ENCODE data around the gene CRYBA1. TPM values are rescaled to one million over a fixed set of nuclear protein-coding genes. Genes with fewer than 3 reads are reported as not detected.
A peak's percentile ranks its signal among the peaks of the same experiment; 100 is the strongest.
"Not testable (repeated sequence)": the region's sequence is repeated elsewhere in the genome, so short reads cannot be mapped to it uniquely, and the experiment has no call there.

CRYBA1 gene
- total and polyA plus RNA-seq, 3 experiments from 2014 or later = not detected

- Mint-ChIP-seq H3K4me3 (no peak overlapping the region), H3K9me3 (no peaks in the 10 kb centered on the region), H3K27me3 (no peaks in the 10 kb centered on the region), H3K36me3 (peaks cover 0 to 82% (median 16%) of the 10 kb centered on the region in 3 donors), H3K4me1 (peaks cover 24 to 68% (median 57%) of the 10 kb centered on the region in 3 donors), H3K27ac (peak overlapping the region in 5 of 8 donors; percentile 15 to 74 (median 19))
- Histone ChIP-seq H3K27me3 (ENCODE audit: insufficient read depth, low read length, poor library complexity, severe bottlenecking) (no peaks in the 10 kb centered on the region), H3K4me3 (ENCODE audit: low read length) (no peak overlapping the region), H3K9me3 (ENCODE audit: low read length) (no peaks in the 10 kb centered on the region), H3K36me3 (ENCODE audit: insufficient read depth, low read length) (peaks cover 36% of the 10 kb centered on the region), H3K4me1 (ENCODE audit: insufficient read depth, low read length) (peaks cover 5% of the 10 kb centered on the region), H3K27ac (ENCODE audit: low read depth, low read length) (no peak overlapping the region)
- DNase-seq = no peak
- ChIA-PET POLR2A (no interaction called here), CTCF (no interaction called here)
Measured at GRCh38 chr17:29263916-29264315, 17.3 kb downstream of the CRYBA1 start.

- peaks cover 33% of the 10 kb centered on the region for H3K4me1 ChIP-seq (ENCODE audit: insufficient read depth, low read length)
- H3K27ac Mint-ChIP-seq = peak overlapping the region in 1 of 8 donors; percentile 54
- H3K27ac ChIP-seq (ENCODE audit: low read depth, low read length); H3K9me3 ChIP-seq (ENCODE audit: low read length); H3K9me3 Mint-ChIP-seq; H3K4me3 ChIP-seq (ENCODE audit: low read length); H3K36me3 ChIP-seq (ENCODE audit: insufficient read depth, low read length); H3K4me3 Mint-ChIP-seq; H3K27me3 ChIP-seq (ENCODE audit: insufficient read depth, low read length, poor library complexity, severe bottlenecking); H3K27me3 Mint-ChIP-seq; DNase-seq: not testable (repeated sequence)
- peaks cover 10 to 70% (median 12%) of the 10 kb centered on the region in 3 donors for H3K36me3 Mint-ChIP-seq
- CTCF ChIA-PET = interaction anchor here (0.9 kb wide), 1 partner anchor 98 kb away, joined by 3 read pairs; no protein-coding TSS in a partner anchor
- POLR2A ChIA-PET = interaction anchor here (0.7 kb wide), 1 partner anchor 603 kb away, joined by 4 read pairs; no protein-coding TSS in a partner anchor
- peaks cover 40 to 73% (median 58%) of the 10 kb centered on the region in 3 donors for H3K4me1 Mint-ChIP-seq
Measured at GRCh38 chr17:29271980-29272379, 25.3 kb downstream of the CRYBA1 start.

- ChIA-PET POLR2A (no interaction called here), CTCF (interaction anchor here (0.7 to 0.9 kb wide), 2 partner anchors 17 to 18 kb away, joined by 3 to 5 read pairs; no protein-coding TSS in a partner anchor)
- Histone ChIP-seq H3K4me3 (ENCODE audit: low read length) (no peak overlapping the region), H3K27ac (ENCODE audit: low read depth, low read length) (no peak overlapping the region), H3K4me1 (ENCODE audit: insufficient read depth, low read length) (peaks cover 44% of the 10 kb centered on the region), H3K27me3 (ENCODE audit: insufficient read depth, low read length, poor library complexity, severe bottlenecking) (no peaks in the 10 kb centered on the region), H3K9me3 (ENCODE audit: low read length) (peaks cover 6% of the 10 kb centered on the region), H3K36me3 (ENCODE audit: insufficient read depth, low read length) (peaks cover 20% of the 10 kb centered on the region)
- H3K27ac Mint-ChIP-seq = peak overlapping the region in 7 of 8 donors; percentile 31 to 90 (median 66)
- peaks cover 52 to 85% (median 73%) of the 10 kb centered on the region in 3 donors for H3K4me1 Mint-ChIP-seq
- no peaks in the 10 kb centered on the region for H3K27me3 Mint-ChIP-seq
- peak overlapping the region in 2 of 7 donors; percentile 20 to 52 for H3K4me3 Mint-ChIP-seq
- peaks cover 16 to 73% (median 30%) of the 10 kb centered on the region in 3 donors for H3K36me3 Mint-ChIP-seq
- no peak for DNase-seq
- H3K9me3 Mint-ChIP-seq = peaks cover 0 to 11% (median 6%) of the 10 kb centered on the region in 5 donors
Measured at GRCh38 chr17:29273924-29274323, 27.3 kb downstream of the CRYBA1 start.

GRCh38 chr17:29278692-29279091, 32.0 kb downstream of the CRYBA1 start:
- Mint-ChIP-seq H3K9me3 (peaks cover 6 to 19% (median 18%) of the 10 kb centered on the region in 5 donors), H3K27me3 (peaks cover 0 to 2% of the 10 kb centered on the region in 2 donors), H3K4me1 (peaks cover 57 to 83% (median 74%) of the 10 kb centered on the region in 3 donors), H3K36me3 (peaks cover 24 to 86% (median 51%) of the 10 kb centered on the region in 3 donors), H3K27ac (peak overlapping the region in 1 of 8 donors; percentile 12), H3K4me3 (no peak overlapping the region)
- Histone ChIP-seq H3K4me3 (ENCODE audit: low read length) (no peak overlapping the region), H3K27ac (ENCODE audit: low read depth, low read length) (no peak overlapping the region), H3K36me3 (ENCODE audit: insufficient read depth, low read length) (peaks cover 39% of the 10 kb centered on the region), H3K4me1 (ENCODE audit: insufficient read depth, low read length) (peaks cover 56% of the 10 kb centered on the region), H3K9me3 (ENCODE audit: low read length) (peaks cover 14% of the 10 kb centered on the region), H3K27me3 (ENCODE audit: insufficient read depth, low read length, poor library complexity, severe bottlenecking) (no peaks in the 10 kb centered on the region)
- CTCF ChIA-PET = interaction anchor here (2.8 kb wide), 1 partner anchor 12 kb away, joined by 9 read pairs; no protein-coding TSS in a partner anchor
- DNase-seq = no peak
- POLR2A ChIA-PET = no interaction called here

- H3K36me3 ChIP-seq (ENCODE audit: insufficient read depth, low read length) = peaks cover 40% of the 10 kb centered on the region
- CTCF ChIA-PET = no interaction called here
- H3K4me3 ChIP-seq (ENCODE audit: low read length) = no peak overlapping the region
- no peak overlapping the region for H3K27ac ChIP-seq (ENCODE audit: low read depth, low read length)
- Mint-ChIP-seq H3K4me3 (peak overlapping the region in 3 of 7 donors; percentile 1 to 38 (median 36)), H3K27ac (peak overlapping the region in 2 of 8 donors; percentile 47 to 50), H3K36me3 (peaks cover 25 to 83% (median 48%) of the 10 kb centered on the region in 3 donors), H3K27me3 (peaks cover 0 to 2% of the 10 kb centered on the region in 2 donors), H3K4me1 (peaks cover 53 to 80% (median 71%) of the 10 kb centered on the region in 3 donors), H3K9me3 (peaks cover 6 to 19% (median 18%) of the 10 kb centered on the region in 5 donors)
- DNase-seq = no peak
- peaks cover 54% of the 10 kb centered on the region for H3K4me1 ChIP-seq (ENCODE audit: insufficient read depth, low read length)
- H3K27me3 ChIP-seq (ENCODE audit: insufficient read depth, low read length, poor library complexity, severe bottlenecking) = no peaks in the 10 kb centered on the region
- POLR2A ChIA-PET = no interaction called here
- H3K9me3 ChIP-seq (ENCODE audit: low read length) = peaks cover 14% of the 10 kb centered on the region
Measured at GRCh38 chr17:29279397-29280070, 32.9 kb downstream of the CRYBA1 start.

GRCh38 chr17:29283496-29283895, 36.8 kb downstream of the CRYBA1 start:
- Mint-ChIP-seq H3K36me3 (peaks cover 25 to 88% (median 34%) of the 10 kb centered on the region in 3 donors), H3K4me1 (peaks cover 58 to 82% (median 71%) of the 10 kb centered on the region in 3 donors), H3K27ac (peak overlapping the region; percentile 2 to 87 (median 36)), H3K4me3 (peak overlapping the region; percentile 16 to 81 (median 54)), H3K9me3 (peaks cover 6 to 18% (median 14%) of the 10 kb centered on the region in 5 donors), H3K27me3 (peaks cover 0 to 2% of the 10 kb centered on the region in 2 donors)
- no peak for DNase-seq
- peaks cover 12% of the 10 kb centered on the region for H3K9me3 ChIP-seq (ENCODE audit: low read length)
- POLR2A ChIA-PET = no interaction called here
- H3K4me1 ChIP-seq (ENCODE audit: insufficient read depth, low read length) = peaks cover 50% of the 10 kb centered on the region
- peaks cover 59% of the 10 kb centered on the region for H3K36me3 ChIP-seq (ENCODE audit: insufficient read depth, low read length)
- H3K27ac ChIP-seq (ENCODE audit: low read depth, low read length) = no peak overlapping the region
- H3K27me3 ChIP-seq (ENCODE audit: insufficient read depth, low read length, poor library complexity, severe bottlenecking) = no peaks in the 10 kb centered on the region
- no peak overlapping the region for H3K4me3 ChIP-seq (ENCODE audit: low read length)
- CTCF ChIA-PET = interaction anchor here (1.0 to 1.1 kb wide), 2 partner anchors 9 to 27 kb away, joined by 3 read pairs; no protein-coding TSS in a partner anchor

GRCh38 chr17:29283961-29284360, 37.3 kb downstream of the CRYBA1 start:
- Histone ChIP-seq H3K9me3 (ENCODE audit: low read length) (peaks cover 7% of the 10 kb centered on the region), H3K36me3 (ENCODE audit: insufficient read depth, low read length) (peaks cover 54% of the 10 kb centered on the region), H3K4me3 (ENCODE audit: low read length) (no peak overlapping the region), H3K4me1 (ENCODE audit: insufficient read depth, low read length) (peaks cover 55% of the 10 kb centered on the region), H3K27me3 (ENCODE audit: insufficient read depth, low read length, poor library complexity, severe bottlenecking) (no peaks in the 10 kb centered on the region), H3K27ac (ENCODE audit: low read depth, low read length) (no peak overlapping the region)
- Mint-ChIP-seq H3K4me1 (peaks cover 60 to 82% (median 71%) of the 10 kb centered on the region in 3 donors), H3K9me3 (peaks cover 6 to 13% (median 9%) of the 10 kb centered on the region in 5 donors), H3K4me3 (peak overlapping the region in 6 of 7 donors; percentile 16 to 57 (median 48)), H3K27me3 (peaks cover 0 to 2% of the 10 kb centered on the region in 2 donors), H3K36me3 (peaks cover 25 to 88% (median 29%) of the 10 kb centered on the region in 3 donors), H3K27ac (peak overlapping the region in 5 of 8 donors; percentile 18 to 87 (median 41))
- ChIA-PET POLR2A (no interaction called here), CTCF (interaction anchor here (1.0 to 1.1 kb wide), 2 partner anchors 8 to 28 kb away, joined by 3 read pairs; no protein-coding TSS in a partner anchor)
- no peak for DNase-seq

- peaks cover 0 to 4% of the 10 kb centered on the region in 2 donors for H3K27me3 Mint-ChIP-seq
- peaks cover 72 to 80% (median 75%) of the 10 kb centered on the region in 3 donors for H3K4me1 Mint-ChIP-seq
- H3K36me3 Mint-ChIP-seq = peaks cover 8 to 71% (median 15%) of the 10 kb centered on the region in 3 donors
- DNase-seq = no peak
- peak overlapping the region; percentile 29 to 90 (median 64) for H3K4me3 Mint-ChIP-seq
- Histone ChIP-seq H3K4me3 (ENCODE audit: low read length) (no peak overlapping the region), H3K27ac (ENCODE audit: low read depth, low read length) (no peak overlapping the region), H3K4me1 (ENCODE audit: insufficient read depth, low read length) (peaks cover 68% of the 10 kb centered on the region), H3K36me3 (ENCODE audit: insufficient read depth, low read length) (peaks cover 27% of the 10 kb centered on the region), H3K9me3 (ENCODE audit: low read length) (no peaks in the 10 kb centered on the region), H3K27me3 (ENCODE audit: insufficient read depth, low read length, poor library complexity, severe bottlenecking) (no peaks in the 10 kb centered on the region)
- peak overlapping the region; percentile 10 to 89 (median 72) for H3K27ac Mint-ChIP-seq
- peaks cover 0 to 2% (median 0%) of the 10 kb centered on the region in 5 donors for H3K9me3 Mint-ChIP-seq
- CTCF ChIA-PET = interaction anchor here (0.8 to 2.2 kb wide), 8 partner anchors 8 to 165 kb away, joined by 3 to 9 read pairs (median 6); no protein-coding TSS in a partner anchor
- POLR2A ChIA-PET = no interaction called here
Measured at GRCh38 chr17:29289852-29290251, 43.2 kb downstream of the CRYBA1 start.

Data from CD8-positive, alpha-beta memory T cell (primary cell).